ENCODE measurements around the gene RNU1-2. TPM values are rescaled to one million over a fixed set of nuclear protein-coding genes. Genes with fewer than 3 reads are reported as not detected.
"Not testable (repeated sequence)": the region's sequence is repeated elsewhere in the genome, so short reads cannot be mapped to it uniquely, and the experiment has no call there.

Gene RNU1-2
- total RNA-seq, 5 donors from 2014 or later (not counting 1 experiment from before 2014, with no cell fraction given) = 2,148 to 4,743 (median 3,650) TPM

DNA sequence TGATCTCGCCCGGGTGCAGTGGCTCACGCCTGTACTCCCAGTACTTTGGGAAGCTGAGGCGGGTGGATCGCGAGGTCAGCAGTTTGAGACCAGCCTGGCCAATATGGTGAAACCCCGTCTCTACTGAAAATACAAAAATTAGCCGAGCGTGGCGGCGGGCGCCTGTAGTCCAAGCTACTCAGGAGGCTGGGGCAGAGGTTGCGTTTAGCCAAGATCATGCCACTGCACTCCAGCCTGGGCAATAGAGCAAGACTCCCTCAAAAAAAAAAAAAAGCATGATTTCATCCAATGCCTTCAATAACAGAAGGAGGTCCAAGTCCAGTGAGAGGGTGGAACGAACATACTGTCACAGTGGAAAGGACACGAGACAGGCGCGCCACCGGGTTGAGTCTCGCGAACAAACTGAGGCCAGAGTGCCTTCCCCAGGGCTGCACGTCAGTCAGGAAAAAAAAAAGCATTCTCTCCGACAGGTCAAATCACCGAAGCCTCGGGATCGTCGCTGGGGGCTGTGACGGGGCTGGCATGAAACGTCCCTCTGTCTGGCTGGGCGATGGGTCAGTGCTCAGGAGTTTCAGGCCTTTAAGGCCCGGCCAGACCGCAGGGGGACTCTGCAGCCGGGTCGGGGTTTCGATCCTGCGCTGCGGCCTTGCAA lies 17.5 kb downstream of the RNU1-2 start:
- WGBS (ENCODE audit: insufficient coverage) = 55% methylated on average over 36 of the region's 36 CpGs
- H3K9me3 ChIP-seq = no peaks in the 10 kb centered on the region
- Mint-ChIP-seq H3K27me3 (no peaks in the 10 kb centered on the region), H3K9me3 (no peaks in the 10 kb centered on the region), H3K36me3 (no peaks in the 10 kb centered on the region), H3K27ac (peak overlapping the region; percentile 85 to 89), H3K4me1 (peaks cover 41 to 59% (median 47%) of the 10 kb centered on the region in 3 donors), H3K4me3 (peak overlapping the region; percentile 77 to 90 (median 84))
- peaks cover 0 to 5% of the 10 kb centered on the region in 2 experiments for H3K27me3 ChIP-seq (replicated peaks in 1 of 2; ENCODE audit: control insufficient read depth in 2 of 2, extremely low read depth in 1 of 2, insufficient read depth in 2 of 2, low read length in 1 of 2)
- no peak for ATAC-seq (replicated peaks in 1 of 4)
- H3K4me1 ChIP-seq (ENCODE audit: control insufficient read depth in 1 of 2, extremely low read depth in 1 of 2, insufficient read depth in 2 of 2, low read length in 2 of 2) = peaks cover 15 to 29% of the 10 kb centered on the region in 2 experiments
- DNase-seq = no peak
- peak overlapping the region; percentile 59 to 65 for H3K4me3 ChIP-seq (ENCODE audit: control insufficient read depth in 1 of 2, extremely low read depth in 1 of 2, low read length in 1 of 2)
- no peaks in the 10 kb centered on the region for H3K36me3 ChIP-seq (ENCODE audit: control insufficient read depth in 2 of 2, extremely low read depth in 1 of 2, insufficient read depth in 1 of 2, low read length in 1 of 2)
- peak overlapping the region; percentile 58 for H3K27ac ChIP-seq (ENCODE audit: low read length)
- ChIA-PET CTCF (no interaction called here), POLR2A (no interaction called here)

DNA sequence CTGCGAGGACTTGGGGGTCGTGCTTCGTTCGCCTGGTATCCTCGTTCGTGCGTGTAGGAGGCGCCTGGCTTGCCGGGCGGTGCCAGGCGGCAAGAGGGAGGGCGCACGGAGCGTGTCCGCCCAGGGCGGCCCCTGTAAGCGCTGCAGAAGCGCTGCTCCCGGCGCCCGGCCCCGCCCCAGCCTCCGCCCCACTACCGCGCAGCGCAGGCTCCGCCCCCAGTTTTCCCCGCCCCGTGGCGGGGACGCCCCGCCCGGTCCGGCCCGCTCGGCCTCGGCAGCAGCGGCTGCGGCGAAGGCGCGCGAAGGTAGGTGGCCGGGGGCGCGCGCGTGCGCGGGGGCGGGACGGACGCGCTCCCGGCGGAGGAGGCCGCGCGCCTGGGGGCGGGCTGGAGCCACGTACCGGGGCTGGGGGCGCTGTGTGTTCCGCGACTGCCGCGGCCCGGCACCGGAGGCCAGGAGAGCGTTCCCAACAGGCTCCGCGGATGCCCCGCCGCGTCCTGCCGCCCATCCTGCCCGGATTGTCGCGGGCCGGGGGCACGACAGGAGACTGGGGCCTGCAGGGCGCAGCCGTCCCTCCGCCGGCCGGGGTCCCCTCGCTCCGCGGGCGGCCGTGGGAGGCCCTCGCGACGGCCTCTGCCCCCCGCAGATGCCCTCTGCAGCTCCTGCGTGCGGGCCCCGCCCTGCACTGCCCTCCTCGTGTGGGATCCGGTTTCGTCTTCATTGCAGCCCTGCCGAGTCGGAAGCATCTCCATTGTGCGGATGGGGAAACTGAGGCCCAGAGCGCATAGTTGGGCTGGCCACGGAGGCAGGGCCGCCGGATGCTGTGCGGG lies 18.3 kb downstream of the RNU1-2 start:
- CTCF ChIA-PET = no interaction called here
- H3K9me3 Mint-ChIP-seq = no peaks in the 10 kb centered on the region
- no peaks in the 10 kb centered on the region for H3K27me3 Mint-ChIP-seq
- H3K36me3 Mint-ChIP-seq = no peaks in the 10 kb centered on the region
- H3K27ac Mint-ChIP-seq = peak overlapping the region; percentile 89
- WGBS (ENCODE audit: insufficient coverage) = under 1% methylated on average over 109 of the region's 109 CpGs
- Histone ChIP-seq H3K4me1 (ENCODE audit: control insufficient read depth in 1 of 2, extremely low read depth in 1 of 2, insufficient read depth in 2 of 2, low read length in 2 of 2) (peaks cover 15 to 29% of the 10 kb centered on the region in 2 experiments), H3K27ac (ENCODE audit: low read length) (peak overlapping the region; percentile 58), H3K9me3 (no peaks in the 10 kb centered on the region), H3K4me3 (ENCODE audit: control insufficient read depth in 1 of 2, extremely low read depth in 1 of 2, low read length in 1 of 2) (peak overlapping the region; percentile 68 to 71), H3K36me3 (ENCODE audit: control insufficient read depth in 2 of 2, extremely low read depth in 1 of 2, insufficient read depth in 1 of 2, low read length in 1 of 2) (no peaks in the 10 kb centered on the region), H3K27me3 (replicated peaks in 1 of 2; ENCODE audit: control insufficient read depth in 2 of 2, extremely low read depth in 1 of 2, insufficient read depth in 2 of 2, low read length in 1 of 2) (peaks cover 0 to 5% of the 10 kb centered on the region in 2 experiments)
- POLR2A ChIA-PET = no interaction called here
- DNase-seq (peak; percentile 77 to 98 (median 91)), ATAC-seq (replicated peaks in 1 of 4) (peak; percentile 94 to 97 (median 95))
- peaks cover 41 to 55% (median 44%) of the 10 kb centered on the region in 3 donors for H3K4me1 Mint-ChIP-seq
- H3K4me3 Mint-ChIP-seq = peak overlapping the region; percentile 82 to 90 (median 90)

DNA sequence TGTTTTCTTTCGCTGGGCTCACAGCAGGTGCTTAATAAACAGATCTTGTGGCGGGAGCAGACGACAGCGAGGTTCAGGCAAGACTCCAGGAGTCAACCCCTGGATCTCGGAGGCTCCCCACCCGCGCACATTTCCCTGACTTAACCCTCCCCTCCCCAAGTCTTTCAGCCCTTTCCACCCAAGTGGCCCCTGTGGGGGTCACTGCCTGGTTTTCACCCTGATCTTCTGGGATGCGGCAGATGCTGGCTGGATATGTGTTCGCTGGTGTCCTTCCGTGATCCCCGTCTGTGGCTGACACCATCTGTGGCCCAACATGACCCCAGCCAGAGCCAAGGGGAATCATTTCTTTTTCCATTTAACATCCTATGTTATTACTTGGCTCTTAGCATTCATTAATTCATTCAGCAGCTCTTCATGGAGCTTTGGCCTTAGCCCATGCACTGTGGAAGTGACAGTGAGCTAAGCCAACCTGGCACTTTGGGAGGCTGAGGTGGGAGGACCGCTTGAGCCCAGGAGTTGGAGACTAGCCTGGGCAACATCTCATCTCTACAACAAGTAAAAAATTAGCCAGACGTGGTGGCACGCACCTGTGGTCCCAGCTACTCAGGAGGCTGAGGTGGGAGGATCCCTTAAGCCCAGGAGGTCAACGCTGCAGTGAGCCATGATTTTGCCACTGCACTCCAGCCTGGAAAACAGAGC lies 19.3 kb downstream of the RNU1-2 start:
- H3K9me3 Mint-ChIP-seq; ATAC-seq (replicated peaks in 1 of 4); H3K27me3 Mint-ChIP-seq; H3K9me3 ChIP-seq; DNase-seq; H3K36me3 ChIP-seq (ENCODE audit: control insufficient read depth in 2 of 2, extremely low read depth in 1 of 2, insufficient read depth in 1 of 2, low read length in 1 of 2); H3K27me3 ChIP-seq (replicated peaks in 1 of 2; ENCODE audit: control insufficient read depth in 2 of 2, extremely low read depth in 1 of 2, insufficient read depth in 2 of 2, low read length in 1 of 2); H3K36me3 Mint-ChIP-seq: not testable (repeated sequence)
- ChIA-PET CTCF (interaction anchor here (0.6 kb wide), 3 partner anchors 10 to 45 kb away, joined by 3 to 5 read pairs (median 3); no protein-coding TSS in a partner anchor), POLR2A (interaction anchor here in 1 of 2 donors (0.7 kb wide), 1 partner anchor 12 kb away, joined by 5 read pairs; no protein-coding TSS in a partner anchor)
- Mint-ChIP-seq H3K27ac (peak overlapping the region; percentile 86 to 89), H3K4me3 (peak overlapping the region; percentile 82 to 90 (median 90)), H3K4me1 (peaks cover 39 to 46% (median 42%) of the 10 kb centered on the region in 3 donors)
- peak overlapping the region; percentile 52 for H3K27ac ChIP-seq (ENCODE audit: low read length)
- 78% methylated on average over 13 of the region's 15 CpGs for WGBS (ENCODE audit: insufficient coverage)
- H3K4me1 ChIP-seq (ENCODE audit: control insufficient read depth in 1 of 2, extremely low read depth in 1 of 2, insufficient read depth in 2 of 2, low read length in 2 of 2) = peaks cover 15 to 29% of the 10 kb centered on the region in 2 experiments
- H3K4me3 ChIP-seq (ENCODE audit: control insufficient read depth in 1 of 2, extremely low read depth in 1 of 2, low read length in 1 of 2) = peak overlapping the region; percentile 68 to 71

DNA sequence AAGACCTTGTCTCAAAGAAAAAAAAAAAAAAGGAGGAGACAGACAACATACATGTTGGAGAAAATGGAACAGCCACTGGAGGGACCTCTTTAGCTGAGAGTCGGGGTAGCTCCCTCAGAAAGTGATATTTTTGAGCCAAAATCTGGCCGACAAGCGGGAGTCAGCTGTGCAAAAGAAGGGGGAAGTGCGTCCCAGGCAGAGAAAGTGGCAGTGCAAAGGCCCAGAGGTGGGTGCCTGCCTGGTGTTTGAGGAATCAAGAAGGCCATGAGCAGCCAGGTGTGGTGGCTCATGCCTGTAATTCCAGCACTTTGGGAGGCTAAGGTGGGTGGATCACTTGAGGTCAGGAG lies 19.8 kb downstream of the RNU1-2 start:
- peaks cover 15 to 29% of the 10 kb centered on the region in 2 experiments for H3K4me1 ChIP-seq (ENCODE audit: control insufficient read depth in 1 of 2, extremely low read depth in 1 of 2, insufficient read depth in 2 of 2, low read length in 2 of 2)
- no peak overlapping the region for H3K27ac ChIP-seq (ENCODE audit: low read length)
- Mint-ChIP-seq H3K9me3 (no peaks in the 10 kb centered on the region), H3K36me3 (no peaks in the 10 kb centered on the region), H3K4me3 (peak overlapping the region; percentile 82 to 90 (median 90)), H3K27ac (peak overlapping the region; percentile 86 to 89), H3K4me1 (peaks cover 39 to 45% (median 42%) of the 10 kb centered on the region in 3 donors), H3K27me3 (no peaks in the 10 kb centered on the region)
- no peaks in the 10 kb centered on the region for H3K9me3 ChIP-seq
- H3K27me3 ChIP-seq (replicated peaks in 1 of 2; ENCODE audit: control insufficient read depth in 2 of 2, extremely low read depth in 1 of 2, insufficient read depth in 2 of 2, low read length in 1 of 2) = peaks cover 0 to 5% of the 10 kb centered on the region in 2 experiments
- ChIA-PET CTCF (interaction anchor here in 1 of 2 donors (0.6 kb wide), 2 partner anchors 11 to 19 kb away, joined by 3 to 5 read pairs; no protein-coding TSS in a partner anchor), POLR2A (interaction anchor here in 1 of 2 donors (0.7 kb wide), 1 partner anchor 13 kb away, joined by 5 read pairs; no protein-coding TSS in a partner anchor)
- WGBS (ENCODE audit: insufficient coverage) = 96% methylated on average over 4 of the region's 4 CpGs
- DNase-seq (no peak), ATAC-seq (replicated peaks in 1 of 4) (no peak)
- H3K4me3 ChIP-seq (ENCODE audit: control insufficient read depth in 1 of 2, extremely low read depth in 1 of 2, low read length in 1 of 2) = no peak overlapping the region
- H3K36me3 ChIP-seq (ENCODE audit: control insufficient read depth in 2 of 2, extremely low read depth in 1 of 2, insufficient read depth in 1 of 2, low read length in 1 of 2) = no peaks in the 10 kb centered on the region

DNA sequence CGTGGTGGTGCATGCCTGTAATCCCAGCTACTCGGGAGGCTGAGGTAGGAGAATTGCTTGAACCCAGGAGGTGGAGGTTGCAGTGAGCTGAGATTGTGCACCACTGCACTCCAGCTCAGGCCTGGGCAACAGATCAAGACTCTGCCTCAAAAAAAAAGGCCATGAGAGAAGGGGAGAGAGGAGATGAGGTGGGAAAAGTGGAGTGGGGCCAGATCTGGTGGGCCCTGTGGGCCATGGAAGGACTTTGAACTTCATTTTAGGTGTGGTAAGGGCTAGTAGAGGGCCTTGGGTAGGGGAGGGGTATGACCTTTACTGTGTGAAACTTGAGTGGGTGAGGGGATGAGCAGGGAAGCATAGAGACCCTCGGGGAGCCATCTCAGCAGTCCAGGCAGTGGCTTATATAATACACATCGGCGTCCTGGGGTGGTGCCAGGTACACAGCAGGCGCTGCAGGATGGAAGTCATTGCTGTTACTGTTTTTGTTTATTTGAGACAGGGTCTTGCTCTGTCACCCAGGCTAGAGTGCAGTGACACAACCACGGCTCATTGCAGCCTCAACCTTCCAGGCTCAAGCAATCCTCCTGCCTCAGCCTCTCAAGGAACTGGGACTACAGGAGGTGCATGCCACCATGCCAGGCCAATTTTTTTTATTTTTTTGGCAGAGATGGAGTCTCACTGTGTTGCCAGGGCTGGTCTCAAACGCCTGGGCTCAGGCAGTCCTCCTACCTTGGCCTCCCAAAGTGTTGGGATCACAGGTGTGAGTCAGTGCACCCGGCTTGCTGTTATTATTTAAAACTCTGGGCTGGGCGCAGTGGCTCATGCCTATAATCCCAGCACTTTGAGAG lies 20.5 kb downstream of the RNU1-2 start:
- Mint-ChIP-seq H3K4me3 (peak overlapping the region; percentile 10 to 56 (median 41)), H3K27ac (peak overlapping the region; percentile 86 to 89), H3K4me1 (peaks cover 44 to 47% (median 46%) of the 10 kb centered on the region in 3 donors)
- H3K4me3 ChIP-seq (ENCODE audit: control insufficient read depth in 1 of 2, extremely low read depth in 1 of 2, low read length in 1 of 2); DNase-seq; H3K27me3 ChIP-seq (replicated peaks in 1 of 2; ENCODE audit: control insufficient read depth in 2 of 2, extremely low read depth in 1 of 2, insufficient read depth in 2 of 2, low read length in 1 of 2); H3K36me3 Mint-ChIP-seq; ATAC-seq (replicated peaks in 1 of 4); H3K9me3 ChIP-seq; H3K9me3 Mint-ChIP-seq; H3K36me3 ChIP-seq (ENCODE audit: control insufficient read depth in 2 of 2, extremely low read depth in 1 of 2, insufficient read depth in 1 of 2, low read length in 1 of 2); POLR2A ChIA-PET; H3K27ac ChIP-seq (ENCODE audit: low read length); H3K27me3 Mint-ChIP-seq: not testable (repeated sequence)
- 93% methylated on average over 4 of the region's 10 CpGs for WGBS (ENCODE audit: insufficient coverage)
- CTCF ChIA-PET = interaction anchor here in 1 of 2 donors (0.6 kb wide), 2 partner anchors 11 to 20 kb away, joined by 3 to 5 read pairs; no protein-coding TSS in a partner anchor
- peaks cover 15 to 32% of the 10 kb centered on the region in 2 experiments for H3K4me1 ChIP-seq (ENCODE audit: control insufficient read depth in 1 of 2, extremely low read depth in 1 of 2, insufficient read depth in 2 of 2, low read length in 2 of 2)

Measured in T-cell (primary cell).